Vagina (tissue), 2 donors: Measurements from ENCODE around the gene CACNA1D.

Source experiments
- POLR2A ChIP-seq, 2 donors: fragments of 450-650 bp; IDR thresholded peaks; one replicate each; pipeline ENCODE4 v1.6.1; 2017; ENCODE audit warnings: antibody characterized with exemption in 2 of 2, mild to moderate bottlenecking in 2 of 2, moderate library complexity in 2 of 2
- TF ChIP-seq, protein P1 (sequence below), 3 experiments: fragments of 450-650 bp in 2 of 3; fragments of 200-600 bp in 1 of 3; sonication (generic) in 1 of 3; IDR thresholded peaks; one replicate each; pipeline ENCODE4 v1.5.1; 2017 to 2019; ENCODE audit warnings: antibody characterized with exemption in 3 of 3, mild to moderate bottlenecking in 2 of 3, moderate library complexity in 2 of 3

DNA sequence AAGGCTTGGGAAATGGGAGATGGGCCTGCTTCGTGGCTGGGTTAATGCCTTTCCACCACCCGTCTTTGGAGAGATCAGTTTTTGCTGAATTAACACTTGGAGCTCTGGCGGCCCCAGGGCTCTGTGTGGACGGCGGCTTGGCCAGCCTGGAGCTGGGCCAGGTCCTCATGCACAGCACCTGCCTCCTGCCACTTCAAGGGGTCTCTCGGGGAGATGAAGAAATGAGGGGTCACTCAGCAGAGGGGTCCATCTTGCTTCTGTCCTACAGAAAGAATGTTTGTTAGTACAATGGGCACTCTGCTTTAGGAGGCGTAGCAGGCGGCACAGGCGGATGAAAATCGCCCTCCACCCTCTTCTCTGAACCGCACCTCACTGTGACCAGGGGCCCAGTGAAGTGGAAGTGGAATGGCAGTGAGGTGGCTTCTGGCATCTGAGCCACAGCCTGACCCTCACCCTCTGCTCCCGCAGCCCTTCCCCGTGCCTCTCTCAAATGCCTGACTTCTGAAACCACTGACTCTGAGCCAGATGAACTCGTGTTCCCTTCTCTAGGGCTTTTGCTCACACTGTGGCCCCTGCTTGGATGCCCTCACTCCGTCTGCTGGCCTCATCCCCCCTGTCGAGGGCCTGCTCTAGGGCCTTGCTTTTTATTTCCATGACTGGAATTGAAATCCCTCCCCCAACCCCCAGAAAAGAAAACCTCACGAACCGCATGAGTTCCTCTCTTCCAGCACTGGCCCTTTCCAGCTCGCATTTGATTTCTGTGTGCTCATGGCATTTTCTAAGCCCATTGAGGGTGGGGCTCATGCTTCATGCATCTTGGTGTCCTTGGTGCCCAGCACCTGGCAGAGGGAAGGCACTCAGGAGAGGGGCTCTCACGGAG lies 309.6 kb downstream of the CACNA1D start:
- TF ChIP-seq, protein P1, sequence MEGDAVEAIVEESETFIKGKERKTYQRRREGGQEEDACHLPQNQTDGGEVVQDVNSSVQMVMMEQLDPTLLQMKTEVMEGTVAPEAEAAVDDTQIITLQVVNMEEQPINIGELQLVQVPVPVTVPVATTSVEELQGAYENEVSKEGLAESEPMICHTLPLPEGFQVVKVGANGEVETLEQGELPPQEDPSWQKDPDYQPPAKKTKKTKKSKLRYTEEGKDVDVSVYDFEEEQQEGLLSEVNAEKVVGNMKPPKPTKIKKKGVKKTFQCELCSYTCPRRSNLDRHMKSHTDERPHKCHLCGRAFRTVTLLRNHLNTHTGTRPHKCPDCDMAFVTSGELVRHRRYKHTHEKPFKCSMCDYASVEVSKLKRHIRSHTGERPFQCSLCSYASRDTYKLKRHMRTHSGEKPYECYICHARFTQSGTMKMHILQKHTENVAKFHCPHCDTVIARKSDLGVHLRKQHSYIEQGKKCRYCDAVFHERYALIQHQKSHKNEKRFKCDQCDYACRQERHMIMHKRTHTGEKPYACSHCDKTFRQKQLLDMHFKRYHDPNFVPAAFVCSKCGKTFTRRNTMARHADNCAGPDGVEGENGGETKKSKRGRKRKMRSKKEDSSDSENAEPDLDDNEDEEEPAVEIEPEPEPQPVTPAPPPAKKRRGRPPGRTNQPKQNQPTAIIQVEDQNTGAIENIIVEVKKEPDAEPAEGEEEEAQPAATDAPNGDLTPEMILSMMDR (IDR thresholded peaks at IDR 0.05) = no peak
- TF ChIP-seq POLR2A (IDR thresholded peaks at IDR 0.05) = no peak
